Measurements from ENCODE around the gene ARFGAP3.

Gene ARFGAP3

GRCh38 chr22:42856865-42857704 lies at the start of gene ARFGAP3:
TSS of gene ARFGAP3 (minus strand) at chr22:42857273. CDS start at chr22:42857182, 91 bp downstream.
- H3K9ac ChIP-seq (ENCODE audit: low read length in 5 of 5) = peak within 1 kb of the TSS; percentile 22 to 96 (median 95)
- H3K9me3 ChIP-seq (ENCODE audit: control insufficient read depth in 5 of 5, low read length in 5 of 5) = no peaks in the 10 kb centered on the region
- H3K36me3 ChIP-seq (ENCODE audit: control insufficient read depth in 5 of 5, insufficient read depth in 5 of 5, low read length in 5 of 5) = no peaks in the 10 kb centered on the region
- H3K4me1 ChIP-seq (ENCODE audit: control insufficient read depth in 5 of 5, insufficient read depth in 5 of 5, low read length in 5 of 5) = peaks cover 0 to 34% (median 28%) of the 10 kb centered on the region in 5 donors
- H3K4me3 ChIP-seq (ENCODE audit: low read depth in 1 of 5, low read length in 5 of 5) = peak within 1 kb of the TSS; percentile 79 to 94 (median 90)
- H3K27ac ChIP-seq (ENCODE audit: low read depth, low read length) = peak within 1 kb of the TSS; percentile 94
- no peaks in the 10 kb centered on the region for H3K27me3 ChIP-seq (ENCODE audit: control insufficient read depth in 5 of 5, insufficient read depth in 4 of 5, low read length in 5 of 5)

- peaks cover 12 to 54% (median 46%) of the 10 kb centered on the region in 5 donors for H3K4me1 ChIP-seq (ENCODE audit: control insufficient read depth in 5 of 5, insufficient read depth in 5 of 5, low read length in 5 of 5)
- H3K36me3 ChIP-seq (ENCODE audit: control insufficient read depth in 5 of 5, insufficient read depth in 5 of 5, low read length in 5 of 5) = peaks cover 0 to 24% (median 15%) of the 10 kb centered on the region in 5 donors
- H3K9me3 ChIP-seq (ENCODE audit: control insufficient read depth in 5 of 5, low read length in 5 of 5) = no peaks in the 10 kb centered on the region
- H3K9ac ChIP-seq (ENCODE audit: low read length in 5 of 5) = no peak overlapping the region
- no peak overlapping the region for H3K4me3 ChIP-seq (ENCODE audit: low read depth in 1 of 5, low read length in 5 of 5)
- H3K27ac ChIP-seq (ENCODE audit: low read depth, low read length) = no peak overlapping the region
- no peaks in the 10 kb centered on the region for H3K27me3 ChIP-seq (ENCODE audit: control insufficient read depth in 5 of 5, insufficient read depth in 4 of 5, low read length in 5 of 5)
These were observed 48.7 kb upstream of the ARFGAP3 start for GRCh38 chr22:42905702-42906183.

DNA sequence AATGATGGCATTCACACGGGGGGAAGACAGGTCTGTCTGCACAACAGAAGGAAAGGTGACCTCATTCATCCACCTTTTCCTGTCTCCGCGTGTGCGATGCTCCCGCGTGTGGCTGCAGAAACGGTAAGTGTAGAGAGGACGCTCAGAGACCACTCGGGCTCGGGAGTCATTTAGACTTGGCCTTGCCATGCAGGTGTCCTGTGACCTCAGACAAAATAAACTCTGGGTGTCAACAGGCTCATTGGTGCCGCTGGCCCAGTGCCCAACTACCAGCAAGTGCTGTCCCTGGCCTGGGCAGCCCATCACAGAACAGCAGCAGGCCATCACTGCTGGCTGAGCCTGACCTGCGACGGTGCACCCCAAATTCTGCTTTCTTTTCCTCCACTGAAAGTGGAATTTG lies 48.1 kb upstream of the ARFGAP3 start:
- Histone ChIP-seq H3K27me3 (ENCODE audit: control insufficient read depth in 5 of 5, insufficient read depth in 4 of 5, low read length in 5 of 5) (no peaks in the 10 kb centered on the region), H3K9ac (ENCODE audit: low read length in 5 of 5) (no peak overlapping the region), H3K4me1 (ENCODE audit: control insufficient read depth in 5 of 5, insufficient read depth in 5 of 5, low read length in 5 of 5) (peaks cover 12 to 53% (median 46%) of the 10 kb centered on the region in 5 donors), H3K36me3 (ENCODE audit: control insufficient read depth in 5 of 5, insufficient read depth in 5 of 5, low read length in 5 of 5) (peaks cover 0 to 19% (median 15%) of the 10 kb centered on the region in 5 donors), H3K27ac (ENCODE audit: low read depth, low read length) (no peak overlapping the region), H3K9me3 (ENCODE audit: control insufficient read depth in 5 of 5, low read length in 5 of 5) (no peaks in the 10 kb centered on the region), H3K4me3 (ENCODE audit: low read depth in 1 of 5, low read length in 5 of 5) (no peak overlapping the region)

DNA sequence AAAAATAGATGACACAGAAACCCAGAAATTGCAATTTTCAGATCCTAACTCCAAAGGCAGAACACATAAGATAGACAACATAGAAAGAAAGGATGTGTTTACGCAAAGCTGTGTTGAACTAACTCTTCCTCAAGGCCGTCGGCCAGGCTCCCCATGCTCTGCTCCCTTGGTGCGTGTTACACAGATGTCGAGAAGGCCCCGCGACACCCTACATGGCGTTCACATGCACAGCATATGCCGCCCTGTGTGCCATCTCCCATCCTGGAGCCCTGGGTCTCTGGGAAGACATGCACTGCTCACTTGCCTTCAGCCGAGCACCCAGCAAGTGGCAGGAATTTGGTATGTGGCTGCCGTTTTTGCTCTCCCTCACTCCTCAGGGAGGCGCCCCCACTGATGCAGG lies 47.0 kb upstream of the ARFGAP3 start:
- H3K27me3 ChIP-seq (ENCODE audit: control insufficient read depth in 5 of 5, insufficient read depth in 4 of 5, low read length in 5 of 5) = no peaks in the 10 kb centered on the region
- H3K9ac ChIP-seq (ENCODE audit: low read length in 5 of 5) = no peak overlapping the region
- H3K36me3 ChIP-seq (ENCODE audit: control insufficient read depth in 5 of 5, insufficient read depth in 5 of 5, low read length in 5 of 5) = peaks cover 0 to 12% (median 4%) of the 10 kb centered on the region in 5 donors
- no peak overlapping the region for H3K27ac ChIP-seq (ENCODE audit: low read depth, low read length)
- no peak overlapping the region for H3K4me3 ChIP-seq (ENCODE audit: low read depth in 1 of 5, low read length in 5 of 5)
- H3K9me3 ChIP-seq (ENCODE audit: control insufficient read depth in 5 of 5, low read length in 5 of 5) = no peaks in the 10 kb centered on the region
- peaks cover 12 to 53% (median 46%) of the 10 kb centered on the region in 5 donors for H3K4me1 ChIP-seq (ENCODE audit: control insufficient read depth in 5 of 5, insufficient read depth in 5 of 5, low read length in 5 of 5)

DNA sequence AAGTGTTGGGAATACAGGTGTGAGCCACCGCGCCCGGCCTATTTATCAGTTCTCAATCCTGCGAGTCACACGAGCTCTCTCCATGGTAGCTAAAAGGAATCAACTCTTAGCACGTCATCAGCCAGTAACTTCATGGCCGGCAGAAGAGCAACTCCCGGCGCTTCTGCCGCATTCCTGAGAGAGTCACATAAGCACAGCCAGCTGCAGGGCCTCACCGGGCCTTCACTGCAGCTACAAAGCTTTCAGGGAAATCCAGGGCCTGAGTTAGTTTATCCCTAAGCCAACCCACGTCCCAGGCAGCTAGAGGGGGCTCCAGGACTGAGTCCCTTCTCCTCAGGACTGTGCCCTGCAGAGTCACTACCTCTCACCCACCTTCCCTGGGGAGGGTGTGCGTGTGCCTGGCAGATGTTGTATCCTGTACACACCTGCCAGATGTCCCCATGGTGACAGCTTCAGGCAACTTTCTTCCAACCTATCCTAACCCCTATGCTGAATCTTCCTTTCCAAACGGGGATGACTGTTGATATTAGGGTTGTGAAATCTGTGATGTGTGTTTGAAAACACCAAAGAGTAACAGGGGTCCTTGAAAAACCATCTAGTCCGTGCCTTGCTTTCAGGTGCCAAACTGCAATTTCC lies 45.9 kb upstream of the ARFGAP3 start:
- Histone ChIP-seq H3K9me3 (ENCODE audit: control insufficient read depth in 5 of 5, low read length in 5 of 5) (no peaks in the 10 kb centered on the region), H3K4me1 (ENCODE audit: control insufficient read depth in 5 of 5, insufficient read depth in 5 of 5, low read length in 5 of 5) (peaks cover 8 to 45% (median 38%) of the 10 kb centered on the region in 5 donors), H3K4me3 (ENCODE audit: low read depth in 1 of 5, low read length in 5 of 5) (no peak overlapping the region), H3K27ac (ENCODE audit: low read depth, low read length) (no peak overlapping the region), H3K9ac (ENCODE audit: low read length in 5 of 5) (no peak overlapping the region), H3K36me3 (ENCODE audit: control insufficient read depth in 5 of 5, insufficient read depth in 5 of 5, low read length in 5 of 5) (peaks cover 0 to 9% (median 3%) of the 10 kb centered on the region in 5 donors), H3K27me3 (ENCODE audit: control insufficient read depth in 5 of 5, insufficient read depth in 4 of 5, low read length in 5 of 5) (no peaks in the 10 kb centered on the region)

DNA sequence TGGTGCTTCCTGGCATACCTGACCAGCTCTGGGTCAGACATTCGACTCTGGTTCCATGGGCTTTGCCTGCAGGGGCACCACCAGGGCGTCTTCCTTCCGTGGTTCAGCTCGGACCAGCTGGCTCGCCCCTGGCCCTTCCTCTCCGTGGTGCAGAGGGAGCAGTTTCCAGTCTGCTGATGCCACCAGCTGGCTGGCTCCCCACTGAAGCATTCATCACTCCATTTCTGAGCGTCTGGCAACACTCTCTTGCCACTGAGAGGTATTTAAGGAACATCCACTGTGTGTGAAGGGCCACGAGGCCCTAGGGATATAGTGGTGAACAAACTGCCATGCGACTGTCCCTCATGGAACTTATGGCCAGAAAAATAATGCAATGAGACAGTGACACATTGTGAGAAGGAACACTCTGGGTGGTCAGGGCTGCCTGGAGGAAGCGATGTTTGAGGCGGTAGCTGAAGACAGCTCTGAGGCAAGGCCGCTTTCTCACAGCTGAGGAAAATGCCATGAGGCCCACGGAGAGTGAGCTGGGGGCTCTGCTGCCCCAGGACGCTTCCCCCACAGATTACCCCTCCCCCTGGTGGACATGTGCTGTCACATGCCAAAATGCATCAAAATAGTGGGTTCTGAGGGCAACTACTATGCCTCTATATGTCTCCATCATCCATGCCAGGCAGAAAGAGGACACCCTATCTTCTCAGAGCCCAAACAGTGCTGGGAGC lies 44.9 kb upstream of the ARFGAP3 start:
- H3K9me3 ChIP-seq (ENCODE audit: control insufficient read depth in 5 of 5, low read length in 5 of 5) = no peaks in the 10 kb centered on the region
- H3K36me3 ChIP-seq (ENCODE audit: control insufficient read depth in 5 of 5, insufficient read depth in 5 of 5, low read length in 5 of 5) = peaks cover 0 to 3% (median 2%) of the 10 kb centered on the region in 5 donors
- H3K9ac ChIP-seq (ENCODE audit: low read length in 5 of 5) = no peak overlapping the region
- H3K27ac ChIP-seq (ENCODE audit: low read depth, low read length) = no peak overlapping the region
- H3K27me3 ChIP-seq (ENCODE audit: control insufficient read depth in 5 of 5, insufficient read depth in 4 of 5, low read length in 5 of 5) = no peaks in the 10 kb centered on the region
- H3K4me1 ChIP-seq (ENCODE audit: control insufficient read depth in 5 of 5, insufficient read depth in 5 of 5, low read length in 5 of 5) = peaks cover under 1 to 39% (median 28%) of the 10 kb centered on the region in 5 donors
- H3K4me3 ChIP-seq (ENCODE audit: low read depth in 1 of 5, low read length in 5 of 5) = no peak overlapping the region

DNA sequence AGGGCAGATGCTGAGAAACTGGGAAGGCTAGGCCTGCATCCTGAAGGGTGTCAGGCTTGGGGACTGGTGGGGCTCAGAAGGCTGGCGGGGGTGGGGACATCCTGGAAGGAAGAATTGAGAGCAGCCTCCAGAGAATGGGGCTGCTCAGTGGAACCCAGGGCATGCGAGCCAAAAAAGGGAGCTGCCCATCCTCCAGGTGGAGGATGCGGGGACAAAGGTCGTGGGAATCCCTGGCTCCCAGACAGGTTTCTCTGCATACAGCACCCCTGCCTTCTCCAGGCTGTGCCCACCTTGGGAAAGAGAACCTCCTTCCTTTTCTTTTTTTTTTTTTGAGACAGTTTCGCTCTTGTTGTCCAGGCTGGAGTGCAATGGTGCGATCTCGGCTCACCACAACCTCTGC lies 40.9 kb upstream of the ARFGAP3 start:
- Histone ChIP-seq H3K4me1 (ENCODE audit: control insufficient read depth in 5 of 5, insufficient read depth in 5 of 5, low read length in 5 of 5) (peaks cover 0 to 37% (median 29%) of the 10 kb centered on the region in 5 donors), H3K9me3 (ENCODE audit: control insufficient read depth in 5 of 5, low read length in 5 of 5) (no peaks in the 10 kb centered on the region), H3K9ac (ENCODE audit: low read length in 5 of 5) (no peak overlapping the region), H3K4me3 (ENCODE audit: low read depth in 1 of 5, low read length in 5 of 5) (no peak overlapping the region), H3K27me3 (ENCODE audit: control insufficient read depth in 5 of 5, insufficient read depth in 4 of 5, low read length in 5 of 5) (no peaks in the 10 kb centered on the region), H3K27ac (ENCODE audit: low read depth, low read length) (no peak overlapping the region), H3K36me3 (ENCODE audit: control insufficient read depth in 5 of 5, insufficient read depth in 5 of 5, low read length in 5 of 5) (peaks cover 0 to 7% (median 0%) of the 10 kb centered on the region in 5 donors)

- Histone ChIP-seq H3K27ac (ENCODE audit: low read depth, low read length) (no peak overlapping the region), H3K27me3 (ENCODE audit: control insufficient read depth in 5 of 5, insufficient read depth in 4 of 5, low read length in 5 of 5) (no peaks in the 10 kb centered on the region), H3K36me3 (ENCODE audit: control insufficient read depth in 5 of 5, insufficient read depth in 5 of 5, low read length in 5 of 5) (peaks cover 0 to 22% (median 12%) of the 10 kb centered on the region in 5 donors), H3K9me3 (ENCODE audit: control insufficient read depth in 5 of 5, low read length in 5 of 5) (no peaks in the 10 kb centered on the region), H3K9ac (ENCODE audit: low read length in 5 of 5) (no peak overlapping the region), H3K4me1 (ENCODE audit: control insufficient read depth in 5 of 5, insufficient read depth in 5 of 5, low read length in 5 of 5) (peaks cover 0 to 37% (median 15%) of the 10 kb centered on the region in 5 donors), H3K4me3 (ENCODE audit: low read depth in 1 of 5, low read length in 5 of 5) (no peak overlapping the region)
These were observed 38.5 kb upstream of the ARFGAP3 start for GRCh38 chr22:42895541-42895981.

DNA sequence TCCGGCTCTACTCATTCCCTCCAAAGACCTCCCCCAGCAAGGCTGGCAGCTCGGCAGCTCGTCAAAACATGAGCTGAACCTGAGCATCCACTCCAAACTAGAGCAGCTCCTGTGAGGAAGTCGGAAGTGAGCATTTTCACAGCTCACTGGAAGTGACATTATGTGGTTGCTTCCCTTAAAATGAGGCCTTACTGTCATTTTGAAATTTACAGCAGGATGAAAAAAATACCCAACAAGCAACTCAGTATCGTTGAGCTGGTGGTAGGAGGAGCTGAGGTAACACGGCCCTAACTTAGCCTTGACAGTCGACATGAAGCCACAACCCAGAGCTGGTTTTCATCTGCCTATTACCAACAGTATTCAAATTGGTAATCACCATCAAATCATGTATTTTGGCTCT lies 38.0 kb upstream of the ARFGAP3 start:
- Histone ChIP-seq H3K36me3 (ENCODE audit: control insufficient read depth in 5 of 5, insufficient read depth in 5 of 5, low read length in 5 of 5) (peaks cover 0 to 22% (median 13%) of the 10 kb centered on the region in 5 donors), H3K9me3 (ENCODE audit: control insufficient read depth in 5 of 5, low read length in 5 of 5) (no peaks in the 10 kb centered on the region), H3K27ac (ENCODE audit: low read depth, low read length) (no peak overlapping the region), H3K9ac (ENCODE audit: low read length in 5 of 5) (no peak overlapping the region), H3K4me3 (ENCODE audit: low read depth in 1 of 5, low read length in 5 of 5) (no peak overlapping the region), H3K27me3 (ENCODE audit: control insufficient read depth in 5 of 5, insufficient read depth in 4 of 5, low read length in 5 of 5) (no peaks in the 10 kb centered on the region), H3K4me1 (ENCODE audit: control insufficient read depth in 5 of 5, insufficient read depth in 5 of 5, low read length in 5 of 5) (peaks cover 0 to 37% (median 15%) of the 10 kb centered on the region in 5 donors)
